HG03066 (cell line): ENCODE data around the gene CASKIN1.

ENCODE experiments used
- ATAC-seq: cut with Tn5 transposase; IDR thresholded peaks from one replicate; pipeline ENCODE4 v1.9.1; 2021; ENCODE audit warnings: low read depth; ENCODE audit not compliant: unreplicated experiment

The CASKIN1 gene

GRCh38 chr16:2178321-2179106, 17.9 kb downstream of the CASKIN1 start:
- no peak for ATAC-seq

GRCh38 chr16:2177561-2177960, 18.8 kb downstream of the CASKIN1 start:
- ATAC-seq, result no peak

GRCh38 chr16:2177101-2177500, 19.3 kb downstream of the CASKIN1 start:
- no peak for ATAC-seq

GRCh38 chr16:2176047-2176446, 20.4 kb downstream of the CASKIN1 start:
- ATAC-seq, result no peak

GRCh38 chr16:2175454-2175853, 21.0 kb downstream of the CASKIN1 start:
- ATAC-seq, result no peak

- no peak for ATAC-seq
Observed at GRCh38 chr16:2174396-2175131, 21.8 kb downstream of the CASKIN1 start.

- ATAC-seq, result no peak
Observed at GRCh38 chr16:2173916-2174315, 22.5 kb downstream of the CASKIN1 start.

GRCh38 chr16:2173366-2173765, 23.0 kb downstream of the CASKIN1 start:
- no peak for ATAC-seq

- no peak for ATAC-seq
Observed at GRCh38 chr16:2172688-2173335, 23.6 kb downstream of the CASKIN1 start.

- ATAC-seq, result no peak
Observed at GRCh38 chr16:2171601-2172178, 24.7 kb downstream of the CASKIN1 start.

- ATAC-seq, result no peak
Observed at GRCh38 chr16:2170587-2171435, 25.6 kb downstream of the CASKIN1 start.

- ATAC-seq, result no peak
Observed at GRCh38 chr16:2170080-2170479, 26.3 kb downstream of the CASKIN1 start.

- no peak for ATAC-seq
Observed at GRCh38 chr16:2167068-2167638, 29.3 kb downstream of the CASKIN1 start.

- ATAC-seq, result no peak
Observed at GRCh38 chr16:2166263-2167067, 29.9 kb downstream of the CASKIN1 start.

GRCh38 chr16:2165861-2166260, 30.5 kb downstream of the CASKIN1 start:
- ATAC-seq, result no peak

GRCh38 chr16:2163211-2163881, 33.1 kb downstream of the CASKIN1 start:
- ATAC-seq, result no peak

- no peak for ATAC-seq
Observed at GRCh38 chr16:2162676-2163118, 33.7 kb downstream of the CASKIN1 start.

GRCh38 chr16:2161911-2162310, 34.5 kb downstream of the CASKIN1 start:
- ATAC-seq, result no peak
